ENCODE measurements around the gene CUL9.
A peak's percentile ranks its signal among the peaks of the same experiment; 100 is the strongest.

Gene CUL9

DNA sequence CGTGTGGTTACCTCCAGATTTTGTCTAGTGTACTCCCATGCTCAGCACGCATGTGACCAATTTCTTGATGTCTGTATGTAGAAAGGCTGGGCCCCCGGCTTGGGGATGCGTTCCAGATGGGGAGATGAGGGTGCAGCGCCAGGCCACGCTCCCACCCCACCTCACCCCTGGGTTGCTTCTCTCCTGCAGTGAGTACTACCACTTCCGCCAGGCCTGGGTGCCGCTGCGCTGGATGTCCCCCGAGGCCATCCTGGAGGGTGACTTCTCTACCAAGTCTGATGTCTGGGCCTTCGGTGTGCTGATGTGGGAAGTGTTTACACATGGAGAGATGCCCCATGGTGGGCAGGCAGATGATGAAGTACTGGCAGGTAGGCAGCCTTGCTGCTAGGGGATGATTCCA, 22.4 kb upstream of the CUL9 start:
- no peak for DNase-seq
- TF ChIP-seq POLR2A (IDR thresholded peaks at IDR 0.05; ENCODE audit: low read length) = no peak
- TF ChIP-seq GATA1 (IDR thresholded peaks at IDR 0.05; ENCODE audit: low read depth, low read length) = no peak

DNA sequence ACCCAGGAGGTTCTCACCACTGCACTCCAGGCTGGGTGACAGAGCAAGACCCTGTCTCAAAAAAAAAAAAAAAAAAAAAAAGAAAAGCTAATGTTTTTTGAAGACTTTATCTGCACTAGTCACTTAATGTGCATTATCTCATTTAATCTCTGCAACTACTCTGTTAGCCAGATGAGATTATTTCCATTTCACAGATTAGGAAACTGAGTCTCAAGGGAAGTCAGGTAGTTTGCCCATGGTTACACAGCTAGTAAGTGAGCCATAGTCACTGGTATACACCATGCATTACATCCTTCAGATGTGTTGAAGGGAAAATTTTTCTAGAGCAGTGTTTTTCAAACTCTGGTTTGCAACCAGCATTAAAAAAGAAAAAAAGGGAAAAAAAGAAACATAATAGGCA, 18.1 kb upstream of the CUL9 start:
- TF ChIP-seq POLR2A (IDR thresholded peaks at IDR 0.05; ENCODE audit: low read length) (no peak), GATA1 (IDR thresholded peaks at IDR 0.05; ENCODE audit: low read depth, low read length) (no peak)
- DNase-seq = no peak

DNA sequence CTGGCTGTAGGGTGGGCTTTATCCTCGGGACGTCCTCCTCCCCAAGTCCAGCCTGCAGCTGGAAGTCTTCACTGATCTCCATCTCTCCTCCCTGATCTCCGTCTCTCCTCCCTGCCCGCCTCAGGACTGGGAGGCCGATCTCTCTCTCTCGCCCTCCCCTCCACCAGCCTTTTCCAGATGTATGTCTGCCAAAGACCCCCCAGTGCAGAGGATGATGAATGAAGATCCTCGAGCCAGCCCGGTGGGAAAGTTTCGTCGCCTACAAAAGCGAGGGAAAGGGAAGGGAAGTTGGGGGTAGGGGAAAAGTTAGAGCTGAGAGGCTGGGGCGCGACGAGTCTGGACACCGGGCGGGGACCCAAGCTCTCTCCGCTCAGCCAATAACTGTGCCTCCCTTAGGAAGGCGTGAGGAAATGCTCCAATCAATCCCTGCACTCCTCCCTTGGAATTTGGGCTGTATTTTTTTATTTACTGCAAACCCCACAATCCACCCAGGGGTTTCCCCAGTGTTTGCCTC, 11.5 kb upstream of the CUL9 start:
- TF ChIP-seq GATA1 (IDR thresholded peaks at IDR 0.05; ENCODE audit: low read depth, low read length) (no peak), POLR2A (IDR thresholded peaks at IDR 0.05; ENCODE audit: low read length) (no peak)

DNA sequence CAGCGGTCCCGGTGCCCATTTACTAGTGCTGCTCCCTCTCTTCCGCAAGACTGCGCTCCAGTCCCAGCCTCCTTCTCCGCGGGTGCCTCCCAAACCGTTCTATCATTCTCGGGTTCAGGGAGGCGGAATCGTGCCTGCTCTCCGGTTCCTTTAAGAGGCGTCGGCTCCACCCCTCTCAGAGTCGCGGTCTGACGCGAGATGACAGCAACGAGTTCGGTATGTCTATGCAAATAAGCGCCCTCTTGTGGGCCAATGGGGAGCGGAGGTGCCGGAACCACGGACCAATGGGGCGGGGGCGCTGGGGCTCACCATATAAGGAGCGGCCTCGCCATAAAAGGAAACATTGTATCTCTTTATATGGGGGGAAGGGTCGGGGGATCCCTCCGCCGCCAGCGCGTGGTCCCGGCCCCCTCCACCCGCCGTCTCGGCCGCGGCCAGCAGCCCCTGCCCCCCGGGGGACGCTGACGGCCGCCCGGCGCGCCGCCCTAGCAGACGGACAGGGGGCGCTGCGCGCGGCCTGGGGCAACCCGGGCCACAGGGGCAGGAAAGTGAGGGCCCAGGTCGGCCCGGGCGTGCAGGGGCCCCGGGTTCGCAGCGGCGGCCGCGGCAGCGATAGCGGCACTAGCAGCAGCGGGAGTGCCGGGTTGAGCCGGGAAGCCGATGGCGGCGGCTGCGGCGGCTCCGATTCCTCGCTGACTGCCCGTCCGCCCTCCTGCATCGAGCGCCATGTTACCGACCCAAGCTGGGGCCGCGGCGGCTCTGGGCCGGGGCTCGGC, 10.9 kb upstream of the CUL9 start, which contains the start of gene SRF:
Gene SRF, plus strand, starts transcription at position 339 of the 776 bp plus-strand sequence. Its CDS starts 388 bp downstream, at position 727.
- peak; percentile 99 for DNase-seq
- no peak for TF ChIP-seq GATA1 (IDR thresholded peaks at IDR 0.05; ENCODE audit: low read depth, low read length)
- peak; percentile 89 for TF ChIP-seq POLR2A (IDR thresholded peaks at IDR 0.05; ENCODE audit: low read length)

More for the DNA sequence above, 11.5 kb upstream of the CUL9 start:
- DNase-seq = no peak

DNA sequence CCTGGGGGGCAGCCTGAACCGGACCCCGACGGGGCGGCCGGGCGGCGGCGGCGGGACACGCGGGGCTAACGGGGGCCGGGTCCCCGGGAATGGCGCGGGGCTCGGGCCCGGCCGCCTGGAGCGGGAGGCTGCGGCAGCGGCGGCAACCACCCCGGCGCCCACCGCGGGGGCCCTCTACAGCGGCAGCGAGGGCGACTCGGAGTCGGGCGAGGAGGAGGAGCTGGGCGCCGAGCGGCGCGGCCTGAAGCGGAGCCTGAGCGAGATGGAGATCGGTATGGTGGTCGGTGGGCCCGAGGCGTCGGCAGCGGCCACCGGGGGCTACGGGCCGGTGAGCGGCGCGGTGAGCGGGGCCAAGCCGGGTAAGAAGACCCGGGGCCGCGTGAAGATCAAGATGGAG, 10.3 kb upstream of the CUL9 start:
- TF ChIP-seq POLR2A (IDR thresholded peaks at IDR 0.05; ENCODE audit: low read length) = no peak
- no peak for TF ChIP-seq GATA1 (IDR thresholded peaks at IDR 0.05; ENCODE audit: low read depth, low read length)
- peak; percentile 68 to 81 for DNase-seq

DNA sequence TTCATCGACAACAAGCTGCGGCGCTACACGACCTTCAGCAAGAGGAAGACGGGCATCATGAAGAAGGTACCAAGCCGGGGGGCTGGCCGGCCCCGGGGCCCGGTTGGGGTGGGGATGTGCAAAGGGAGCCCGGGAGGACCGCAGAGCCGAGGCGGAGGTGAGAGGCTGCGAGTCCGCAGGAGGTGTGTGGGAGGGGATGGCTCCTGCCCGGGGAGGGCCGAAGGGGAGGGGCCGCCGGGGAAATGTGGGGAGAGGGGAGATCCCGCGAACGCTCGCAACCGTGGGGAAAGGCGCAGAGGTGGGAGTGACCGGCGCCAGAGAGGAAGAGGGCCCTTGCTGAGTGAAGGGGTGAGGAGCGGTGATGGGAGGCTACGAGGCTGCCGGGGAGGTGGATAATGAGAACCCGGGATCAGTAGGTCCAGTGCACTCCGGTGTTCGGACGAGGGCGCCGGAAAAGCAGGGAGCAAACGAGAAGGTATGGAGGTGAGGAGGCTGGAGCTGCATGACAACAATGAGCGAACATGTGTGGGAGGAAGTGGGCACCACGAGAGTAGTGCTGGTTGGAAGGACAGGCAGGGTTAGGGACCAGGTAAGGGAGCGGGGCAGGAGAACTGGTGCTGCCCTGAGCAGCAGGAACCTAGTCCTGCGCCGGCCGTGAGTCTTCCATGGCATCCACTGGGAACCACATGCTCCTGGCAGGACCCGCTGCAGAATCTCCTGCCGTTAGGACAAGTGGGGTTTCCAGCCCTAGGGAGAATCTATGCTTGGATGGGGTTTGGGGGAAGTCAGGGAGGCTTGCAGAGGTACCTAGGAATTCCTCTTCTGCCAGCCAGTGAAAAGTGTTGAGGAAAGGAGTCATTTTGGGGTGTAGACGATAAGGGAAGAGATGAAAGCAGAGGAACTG, 9.6 kb upstream of the CUL9 start:
- peak; percentile 68 to 81 for DNase-seq
- no peak for TF ChIP-seq GATA1 (IDR thresholded peaks at IDR 0.05; ENCODE audit: low read depth, low read length)
- TF ChIP-seq POLR2A (IDR thresholded peaks at IDR 0.05; ENCODE audit: low read length) = peak; percentile 30

DNA sequence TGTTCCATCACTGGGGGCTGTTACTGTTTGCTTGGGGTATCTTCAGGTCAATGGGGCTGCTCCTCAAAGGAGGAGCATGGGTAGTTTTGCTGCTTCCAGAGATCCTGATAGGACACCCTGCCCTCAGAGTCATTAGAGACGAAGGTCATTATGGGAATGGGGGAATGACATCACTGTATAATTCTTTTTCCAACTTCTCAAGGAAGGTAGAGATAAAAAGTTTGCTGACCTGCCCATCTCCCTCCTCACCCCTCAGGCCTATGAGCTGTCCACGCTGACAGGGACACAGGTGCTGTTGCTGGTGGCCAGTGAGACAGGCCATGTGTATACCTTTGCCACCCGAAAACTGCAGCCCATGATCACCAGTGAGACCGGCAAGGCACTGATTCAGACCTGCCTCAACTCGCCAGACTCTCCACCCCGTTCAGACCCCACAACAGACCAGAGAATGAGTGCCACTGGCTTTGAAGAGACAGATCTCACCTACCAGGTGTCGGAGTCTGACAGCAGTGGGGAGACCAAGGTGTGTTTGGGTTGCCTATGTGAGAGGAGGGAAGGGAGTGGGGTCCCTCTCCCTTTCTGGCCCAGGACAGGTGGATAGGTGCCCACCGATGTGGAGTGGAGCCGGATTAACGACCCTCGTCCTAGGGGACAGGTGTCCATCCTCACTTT, 8.3 kb upstream of the CUL9 start:
- peak; percentile 31 to 55 for DNase-seq

DNA sequence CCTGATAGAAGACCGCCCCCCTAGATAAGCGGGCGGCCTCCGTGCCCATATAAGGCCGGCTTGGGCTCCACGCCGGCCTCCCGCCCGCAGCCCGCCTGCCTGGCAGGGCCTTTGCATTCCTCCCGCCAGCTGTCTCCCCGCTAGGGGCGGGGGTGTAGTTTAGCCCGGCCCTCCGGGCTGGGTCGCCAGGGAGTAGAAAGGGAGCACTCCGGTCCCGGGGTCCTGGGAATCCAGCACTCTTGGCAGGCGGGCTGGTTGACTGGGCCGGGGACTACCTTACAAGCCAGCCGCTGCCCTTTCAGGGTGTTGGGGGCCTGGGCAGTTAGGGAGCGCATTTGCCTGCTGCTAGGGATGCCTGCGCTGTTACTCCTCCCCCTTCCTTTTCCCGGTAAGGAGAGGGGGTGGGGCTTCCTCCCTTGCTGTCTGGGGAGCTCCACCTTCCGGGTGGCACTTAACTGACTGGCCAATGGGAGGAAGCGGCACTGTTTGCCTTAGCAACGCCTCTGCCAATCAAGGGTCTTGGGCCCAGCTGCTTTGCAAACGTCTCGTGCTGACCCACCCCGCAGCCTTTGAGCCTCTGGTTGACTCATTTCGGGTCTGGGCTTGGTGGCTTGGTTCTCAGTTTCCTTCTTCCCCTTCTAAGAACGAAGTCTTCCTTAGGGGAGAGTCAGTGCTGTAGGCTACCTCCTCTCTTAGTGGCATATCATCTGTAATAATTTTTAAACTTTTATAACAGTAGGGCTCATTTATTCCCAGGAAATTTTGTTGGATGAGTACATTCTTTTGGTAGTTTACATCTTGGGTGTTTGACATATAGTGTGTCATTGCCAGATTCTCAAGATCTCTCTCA, 7.5 kb upstream of the CUL9 start:
- TF ChIP-seq GATA1 (IDR thresholded peaks at IDR 0.05; ENCODE audit: low read depth, low read length) (no peak), POLR2A (IDR thresholded peaks at IDR 0.05; ENCODE audit: low read length) (peak; percentile 77)
- DNase-seq = peak; percentile 98

More for the DNA sequence above, 8.3 kb upstream of the CUL9 start:
- TF ChIP-seq POLR2A (IDR thresholded peaks at IDR 0.05; ENCODE audit: low read length) (no peak), GATA1 (IDR thresholded peaks at IDR 0.05; ENCODE audit: low read depth, low read length) (no peak)

DNA sequence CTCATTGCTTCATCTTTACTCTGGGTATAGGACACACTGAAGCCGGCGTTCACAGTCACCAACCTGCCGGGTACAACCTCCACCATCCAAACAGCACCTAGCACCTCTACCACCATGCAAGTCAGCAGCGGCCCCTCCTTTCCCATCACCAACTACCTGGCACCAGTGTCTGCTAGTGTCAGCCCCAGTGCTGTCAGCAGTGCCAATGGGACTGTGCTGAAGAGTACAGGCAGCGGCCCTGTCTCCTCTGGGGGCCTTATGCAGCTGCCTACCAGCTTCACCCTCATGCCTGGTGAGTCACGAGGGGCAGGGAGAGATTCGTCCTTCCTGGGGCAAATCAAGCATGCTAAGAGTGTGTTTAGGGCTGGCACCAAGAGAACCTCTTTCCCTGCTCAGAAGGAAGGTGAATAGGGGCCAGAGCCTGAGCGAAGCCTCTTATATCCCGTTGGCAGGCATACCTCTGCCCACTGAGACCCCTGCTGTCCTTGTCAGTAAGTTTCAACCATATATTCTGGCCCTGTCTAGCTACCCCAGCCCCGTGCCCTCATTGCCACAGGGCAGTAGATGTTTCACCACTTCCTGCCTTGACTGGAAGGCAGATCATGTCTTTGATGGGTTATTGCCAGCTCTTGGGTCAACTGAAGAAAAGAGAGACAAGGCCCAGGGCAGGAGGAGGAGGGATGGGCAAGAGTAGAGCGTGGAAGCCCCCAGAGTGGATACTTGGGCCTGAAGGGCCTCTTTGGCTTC, 6.1 kb upstream of the CUL9 start:
- DNase-seq = no peak
- no peak for TF ChIP-seq GATA1 (IDR thresholded peaks at IDR 0.05; ENCODE audit: low read depth, low read length)
- TF ChIP-seq POLR2A (IDR thresholded peaks at IDR 0.05; ENCODE audit: low read length) = no peak

DNA sequence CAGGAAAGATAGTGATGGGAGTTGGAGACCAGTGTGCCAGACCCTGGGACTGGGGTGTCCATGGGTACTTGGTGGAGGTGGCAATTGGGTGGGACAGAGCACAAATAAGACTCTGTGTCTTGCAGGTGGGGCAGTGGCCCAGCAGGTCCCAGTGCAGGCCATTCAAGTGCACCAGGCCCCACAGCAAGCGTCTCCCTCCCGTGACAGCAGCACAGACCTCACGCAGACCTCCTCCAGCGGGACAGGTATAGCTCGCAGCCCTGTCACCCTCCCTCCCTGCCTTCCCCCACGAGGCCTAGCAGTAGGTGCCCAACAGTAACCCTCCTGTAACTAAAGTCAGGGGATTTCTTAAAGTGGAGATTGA, 5.6 kb upstream of the CUL9 start:
- no peak for DNase-seq
- TF ChIP-seq POLR2A (IDR thresholded peaks at IDR 0.05; ENCODE audit: low read length) = no peak
- no peak for TF ChIP-seq GATA1 (IDR thresholded peaks at IDR 0.05; ENCODE audit: low read depth, low read length)

DNA sequence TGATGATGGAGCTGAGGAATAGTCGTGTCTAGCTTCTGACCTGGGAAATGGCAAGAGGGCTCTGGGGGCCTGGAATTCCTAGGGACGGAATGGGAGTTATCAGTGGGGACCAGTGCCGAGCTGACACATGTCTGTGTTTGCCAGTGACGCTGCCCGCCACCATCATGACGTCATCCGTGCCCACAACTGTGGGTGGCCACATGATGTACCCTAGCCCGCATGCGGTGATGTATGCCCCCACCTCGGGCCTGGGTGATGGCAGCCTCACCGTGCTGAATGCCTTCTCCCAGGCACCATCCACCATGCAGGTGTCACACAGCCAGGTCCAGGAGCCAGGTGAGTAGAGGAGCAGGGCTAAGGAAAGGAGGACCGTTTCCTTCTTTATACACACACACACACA, 3.8 kb upstream of the CUL9 start:
- DNase-seq = no peak
- TF ChIP-seq GATA1 (IDR thresholded peaks at IDR 0.05; ENCODE audit: low read depth, low read length) = no peak
- TF ChIP-seq POLR2A (IDR thresholded peaks at IDR 0.05; ENCODE audit: low read length) = no peak

Measured in erythroblast (primary cell).